ENCODE measurements around the gene FERMT1. TPM values are rescaled to one million over a fixed set of nuclear protein-coding genes. Genes with fewer than 3 reads are reported as not detected.
"Not testable (repeated sequence)": the region's sequence is repeated elsewhere in the genome, so short reads cannot be mapped to it uniquely, and the experiment has no call there.

FERMT1 gene
- total RNA-seq, 1 experiment from 2014 or later: 8.3 TPM

GRCh38 chr20:6040958-6041807 is 81.6 kb downstream of the FERMT1 start:
- DNase-seq (ENCODE audit: low read depth): no peak

- DNase-seq (ENCODE audit: low read depth): no peak
Measured at GRCh38 chr20:6040540-6040939, 82.3 kb downstream of the FERMT1 start.

GRCh38 chr20:6039766-6040165 is 83.1 kb downstream of the FERMT1 start:
- no peak for DNase-seq (ENCODE audit: low read depth)

- no peak for DNase-seq (ENCODE audit: low read depth)
Measured at GRCh38 chr20:6038256-6038655, 84.6 kb downstream of the FERMT1 start.

- DNase-seq (ENCODE audit: low read depth): no peak
Measured at GRCh38 chr20:6037082-6037481, 85.7 kb downstream of the FERMT1 start.

- no peak for DNase-seq (ENCODE audit: low read depth)
Measured at GRCh38 chr20:6036213-6036612, 86.6 kb downstream of the FERMT1 start.

GRCh38 chr20:6034134-6034969 is 88.5 kb downstream of the FERMT1 start:
- no peak for DNase-seq (ENCODE audit: low read depth)

GRCh38 chr20:6032907-6033306 is 89.9 kb downstream of the FERMT1 start:
- DNase-seq (ENCODE audit: low read depth): not testable (repeated sequence)

- no peak for DNase-seq (ENCODE audit: low read depth)
Measured at GRCh38 chr20:6030453-6031080, 92.3 kb downstream of the FERMT1 start.

- DNase-seq (ENCODE audit: low read depth): peak; percentile 46
Measured at GRCh38 chr20:6029538-6029937, 93.3 kb downstream of the FERMT1 start.

- DNase-seq (ENCODE audit: low read depth): no peak
Measured at GRCh38 chr20:6028818-6029217, 94.0 kb downstream of the FERMT1 start.

GRCh38 chr20:6026051-6026450 is 96.8 kb downstream of the FERMT1 start:
- peak; percentile 93 for DNase-seq (ENCODE audit: low read depth)

Other genes with a start within 250 kb of the FERMT1 start
- gene CHGB, start 211.5 kb downstream of the FERMT1 start, total RNA-seq (2014; rRNA removed): 0.90 and 2.0 TPM in 2 replicates
- gene TRMT6, start 172.5 kb downstream of the FERMT1 start, total RNA-seq (2014; rRNA removed): 38.9 and 40.7 TPM in 2 replicates
- gene MCM8, start 172.4 kb downstream of the FERMT1 start, total RNA-seq (2014; rRNA removed): 34.1 and 34.3 TPM in 2 replicates
- gene CRLS1, start 116.9 kb downstream of the FERMT1 start, total RNA-seq (2014; rRNA removed): 33.0 and 37.8 TPM in 2 replicates
- gene LRRN4, start 69.0 kb downstream of the FERMT1 start, total RNA-seq (2014; rRNA removed): not detected in 2 replicates

Data from LHCN-M2 (cell line).